Measurements from ENCODE around the gene C10orf95.
A peak's percentile ranks its signal among the peaks of the same experiment; 100 is the strongest.

Gene C10orf95

GRCh38 chr10:102416283-102416682 lies 35.1 kb downstream of the C10orf95 start:
- no peak for ATAC-seq
- DNase-seq = no peak

GRCh38 chr10:102414749-102415148 lies 36.6 kb downstream of the C10orf95 start:
- ATAC-seq (no peak), DNase-seq (no peak)

GRCh38 chr10:102413806-102414561 lies 37.4 kb downstream of the C10orf95 start:
- no peak for DNase-seq
- no peak for ATAC-seq

GRCh38 chr10:102413053-102413705 lies 38.2 kb downstream of the C10orf95 start:
- ATAC-seq (peak; percentile 32), DNase-seq (peak; percentile 67)

GRCh38 chr10:102412293-102412692 lies 39.0 kb downstream of the C10orf95 start:
- DNase-seq (no peak), ATAC-seq (no peak)

- no peak for DNase-seq
- ATAC-seq = no peak
Measured at GRCh38 chr10:102411341-102412255, 39.7 kb downstream of the C10orf95 start.

GRCh38 chr10:102410429-102411073 lies 40.8 kb downstream of the C10orf95 start:
- DNase-seq (peak; percentile 72), ATAC-seq (no peak)

- ATAC-seq = no peak
- DNase-seq = no peak
Measured at GRCh38 chr10:102409604-102410428, 41.5 kb downstream of the C10orf95 start.

- ATAC-seq (peak; percentile 64), DNase-seq (peak; percentile 87)
Measured at GRCh38 chr10:102408728-102409603, 42.4 kb downstream of the C10orf95 start.

GRCh38 chr10:102408131-102408727 lies 43.1 kb downstream of the C10orf95 start:
- DNase-seq (no peak), ATAC-seq (no peak)

- DNase-seq = no peak
- no peak for ATAC-seq
Measured at GRCh38 chr10:102407425-102408130, 43.8 kb downstream of the C10orf95 start.

- no peak for DNase-seq
- no peak for ATAC-seq
Measured at GRCh38 chr10:102406815-102407214, 44.5 kb downstream of the C10orf95 start.

- peak; percentile 27 for DNase-seq
- ATAC-seq = no peak
Measured at GRCh38 chr10:102405632-102406031, 45.7 kb downstream of the C10orf95 start.

- DNase-seq = no peak
- no peak for ATAC-seq
Measured at GRCh38 chr10:102405108-102405571, 46.2 kb downstream of the C10orf95 start.

- ATAC-seq (no peak), DNase-seq (peak; percentile 24)
Measured at GRCh38 chr10:102404361-102405107, 46.8 kb downstream of the C10orf95 start.

GRCh38 chr10:102403115-102403514 lies 48.2 kb downstream of the C10orf95 start:
- ATAC-seq (no peak), DNase-seq (no peak)

- ATAC-seq (no peak), DNase-seq (no peak)
Measured at GRCh38 chr10:102402512-102402896, 48.8 kb downstream of the C10orf95 start.
